ENCODE results near the gene TRPC4AP.

The TRPC4AP gene

DNA sequence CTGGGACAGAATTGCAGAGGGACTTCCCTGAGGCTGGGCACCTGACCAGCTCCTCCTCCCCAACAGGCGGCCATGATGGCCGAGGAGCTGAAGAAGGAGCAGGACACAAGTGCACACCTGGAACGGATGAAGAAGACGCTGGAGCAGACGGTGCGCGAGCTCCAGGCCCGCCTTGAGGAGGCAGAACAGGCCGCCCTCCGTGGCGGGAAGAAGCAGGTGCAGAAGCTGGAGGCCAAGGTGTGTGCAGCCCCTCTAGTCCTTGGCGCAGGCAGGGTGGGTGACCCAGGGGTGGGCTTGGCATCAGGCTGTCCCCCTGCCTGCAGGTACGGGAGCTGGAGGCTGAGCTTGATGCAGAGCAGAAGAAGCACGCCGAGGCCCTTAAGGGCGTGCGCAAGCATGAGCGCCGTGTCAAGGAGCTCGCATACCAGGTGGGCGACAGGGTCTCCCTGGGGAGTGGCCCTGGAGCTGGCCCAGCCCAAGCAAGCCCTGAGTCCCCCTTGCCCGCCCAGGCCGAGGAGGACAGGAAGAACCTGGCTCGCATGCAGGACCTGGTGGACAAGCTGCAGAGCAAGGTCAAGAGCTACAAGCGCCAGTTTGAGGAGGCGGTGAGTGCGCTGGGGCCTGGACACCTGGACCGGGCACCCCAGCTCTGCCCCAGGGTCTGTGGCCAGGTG, 91.5 kb downstream of the TRPC4AP start:
- no peak for FAIRE-seq

DNA sequence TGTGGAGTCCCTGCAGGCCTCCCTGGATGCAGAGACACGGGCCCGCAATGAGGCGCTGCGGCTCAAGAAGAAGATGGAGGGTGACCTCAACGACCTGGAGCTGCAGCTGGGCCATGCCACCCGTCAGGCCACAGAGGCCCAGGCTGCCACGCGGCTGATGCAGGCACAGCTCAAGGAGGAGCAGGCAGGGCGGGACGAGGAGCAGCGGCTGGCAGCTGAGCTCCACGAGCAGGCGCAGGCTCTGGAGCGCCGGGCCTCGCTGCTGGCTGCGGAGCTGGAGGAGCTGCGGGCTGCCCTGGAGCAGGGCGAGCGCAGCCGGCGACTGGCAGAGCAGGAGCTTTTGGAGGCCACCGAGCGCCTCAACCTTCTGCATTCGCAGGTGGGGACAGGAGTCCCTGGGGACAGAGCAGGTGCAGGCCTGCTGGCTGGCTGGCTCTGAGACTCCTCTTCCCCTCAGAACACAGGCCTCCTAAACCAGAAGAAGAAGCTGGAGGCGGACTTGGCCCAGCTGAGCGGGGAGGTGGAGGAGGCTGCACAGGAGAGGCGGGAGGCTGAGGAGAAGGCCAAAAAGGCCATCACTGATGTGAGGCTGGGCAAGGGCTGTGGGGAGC, 92.2 kb downstream of the TRPC4AP start:
- FAIRE-seq, result no peak

DNA sequence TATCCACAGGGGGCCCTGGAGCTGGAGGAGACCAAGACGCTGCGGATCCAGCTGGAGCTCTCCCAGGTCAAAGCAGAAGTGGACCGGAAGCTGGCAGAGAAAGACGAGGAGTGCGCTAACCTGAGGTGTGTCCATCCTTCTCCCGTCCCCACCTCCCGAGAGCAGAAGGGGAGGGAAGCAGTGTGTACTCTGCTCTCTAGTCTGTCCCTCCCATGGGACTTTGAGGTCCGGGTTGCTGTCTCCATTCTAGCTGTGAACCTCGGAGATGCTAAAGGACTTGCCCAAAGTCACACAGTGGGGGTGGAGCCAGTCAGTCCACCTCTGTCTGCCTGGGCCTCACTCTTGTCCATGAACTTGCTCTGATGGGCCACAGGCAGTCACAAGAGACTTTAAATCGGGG, 92.8 kb downstream of the TRPC4AP start:
- FAIRE-seq, result no peak

DNA sequence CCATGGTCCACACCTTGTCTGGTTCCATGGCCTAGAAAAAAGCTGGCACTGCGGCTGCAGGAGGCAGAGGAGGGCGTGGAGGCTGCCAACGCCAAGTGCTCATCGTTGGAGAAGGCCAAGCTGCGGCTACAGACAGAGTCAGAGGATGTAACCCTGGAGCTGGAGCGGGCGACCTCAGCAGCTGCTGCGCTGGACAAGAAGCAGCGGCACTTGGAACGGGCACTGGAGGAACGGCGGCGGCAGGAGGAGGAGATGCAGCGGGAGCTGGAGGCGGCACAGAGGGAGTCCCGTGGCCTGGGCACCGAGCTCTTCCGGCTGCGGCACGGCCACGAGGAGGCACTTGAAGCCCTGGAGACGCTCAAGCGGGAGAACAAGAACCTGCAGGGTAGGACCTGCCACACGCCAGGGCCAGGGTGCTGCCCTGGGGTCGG, 93.6 kb downstream of the TRPC4AP start:
- FAIRE-seq, result no peak

DNA sequence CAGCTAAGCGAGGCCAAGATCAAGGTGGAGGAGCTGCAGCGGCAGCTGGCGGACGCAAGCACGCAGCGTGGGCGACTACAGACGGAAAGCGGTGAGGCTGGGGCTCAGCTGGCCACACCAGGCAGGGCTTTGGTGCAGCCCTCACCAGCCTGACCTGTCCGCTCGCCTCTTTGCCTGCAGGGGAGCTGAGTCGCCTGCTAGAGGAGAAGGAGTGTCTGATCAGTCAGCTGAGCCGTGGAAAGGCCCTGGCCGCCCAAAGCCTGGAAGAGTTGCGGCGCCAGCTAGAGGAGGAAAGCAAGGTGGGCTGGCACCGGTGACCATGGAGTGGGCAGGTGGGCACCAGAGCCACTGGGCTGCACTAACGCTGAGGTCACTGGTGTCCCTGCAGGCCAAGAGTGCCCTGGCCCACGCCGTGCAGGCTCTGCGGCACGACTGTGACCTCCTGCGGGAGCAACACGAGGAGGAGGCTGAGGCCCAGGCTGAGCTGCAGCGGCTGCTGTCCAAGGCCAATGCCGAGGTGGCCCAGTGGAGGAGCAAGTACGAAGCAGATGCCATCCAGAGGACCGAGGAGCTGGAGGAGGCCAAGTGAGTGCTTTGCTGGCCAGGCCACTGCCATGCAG, 94.2 kb downstream of the TRPC4AP start:
- FAIRE-seq, result no peak

DNA sequence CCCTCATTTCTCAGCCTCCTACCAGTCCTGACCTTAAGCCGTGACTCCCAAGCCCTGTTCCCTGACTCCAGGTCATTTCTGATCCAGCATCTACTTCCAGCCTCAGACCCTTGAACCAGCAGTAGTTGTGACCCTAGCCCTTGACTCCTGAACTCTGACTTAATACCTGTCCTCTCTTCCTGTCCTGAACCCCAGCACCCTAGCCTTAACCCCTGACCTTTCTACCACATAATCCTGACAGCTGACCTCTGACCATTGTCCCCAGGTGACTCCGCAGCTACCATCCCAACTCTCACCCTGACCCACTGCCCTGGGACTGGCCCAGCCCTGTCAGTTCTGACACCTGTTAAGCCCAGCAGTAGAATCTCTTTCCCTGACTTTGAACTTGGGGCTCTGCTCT, 94.8 kb downstream of the TRPC4AP start:
- FAIRE-seq, result no peak

DNA sequence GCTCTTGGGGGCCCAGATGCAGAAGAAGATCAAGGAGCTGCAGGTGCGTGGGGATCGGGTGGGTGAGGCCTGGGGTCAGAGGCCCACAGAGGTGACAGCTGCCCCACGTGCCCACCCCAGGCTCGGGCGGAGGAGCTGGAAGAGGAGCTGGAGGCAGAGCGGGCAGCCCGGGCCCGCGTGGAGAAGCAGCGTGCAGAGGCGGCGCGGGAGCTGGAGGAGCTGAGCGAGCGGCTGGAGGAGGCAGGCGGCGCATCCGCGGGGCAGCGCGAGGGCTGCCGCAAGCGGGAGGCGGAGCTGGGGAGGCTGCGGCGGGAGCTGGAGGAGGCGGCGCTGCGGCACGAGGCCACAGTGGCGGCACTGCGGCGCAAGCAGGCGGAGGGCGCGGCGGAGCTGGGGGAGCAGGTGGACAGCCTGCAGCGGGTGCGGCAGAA, 95.5 kb downstream of the TRPC4AP start:
- FAIRE-seq, result no peak

DNA sequence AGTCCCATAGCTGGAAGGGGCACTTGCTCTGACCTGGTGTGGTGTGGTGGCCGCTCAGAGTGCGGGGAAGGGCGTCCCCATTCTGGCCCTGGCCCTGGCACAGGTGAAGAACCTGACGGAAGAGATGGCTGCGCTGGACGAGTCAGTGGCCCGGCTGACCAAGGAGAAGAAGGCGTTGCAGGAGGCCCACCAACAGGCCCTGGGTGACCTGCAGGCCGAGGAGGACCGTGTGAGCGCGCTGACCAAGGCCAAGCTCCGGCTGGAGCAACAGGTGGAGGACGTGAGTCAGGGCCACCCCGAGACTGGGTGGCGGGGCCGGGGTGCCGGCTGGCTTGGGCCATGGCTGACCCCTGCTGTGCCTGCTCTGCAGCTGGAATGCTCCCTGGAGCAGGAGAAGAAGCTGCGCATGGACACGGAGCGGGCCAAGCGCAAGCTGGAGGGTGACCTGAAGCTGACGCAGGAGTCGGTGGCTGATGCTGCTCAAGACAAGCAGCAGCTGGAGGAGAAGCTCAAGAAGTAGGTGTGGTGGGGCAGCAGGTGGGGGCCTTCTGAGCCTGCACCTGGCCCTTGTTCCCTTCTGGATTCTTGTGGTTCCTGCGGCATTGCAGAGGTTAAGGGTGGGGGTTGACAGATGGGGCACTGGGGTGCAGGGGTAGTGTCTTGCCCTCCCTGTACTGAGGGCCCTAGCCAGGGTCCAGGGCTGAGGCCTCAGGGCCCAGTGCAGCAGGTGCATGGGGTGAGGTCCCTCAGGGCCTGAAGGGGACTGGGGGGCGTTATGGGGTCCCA, 96.2 kb downstream of the TRPC4AP start:
- no peak for FAIRE-seq

DNA sequence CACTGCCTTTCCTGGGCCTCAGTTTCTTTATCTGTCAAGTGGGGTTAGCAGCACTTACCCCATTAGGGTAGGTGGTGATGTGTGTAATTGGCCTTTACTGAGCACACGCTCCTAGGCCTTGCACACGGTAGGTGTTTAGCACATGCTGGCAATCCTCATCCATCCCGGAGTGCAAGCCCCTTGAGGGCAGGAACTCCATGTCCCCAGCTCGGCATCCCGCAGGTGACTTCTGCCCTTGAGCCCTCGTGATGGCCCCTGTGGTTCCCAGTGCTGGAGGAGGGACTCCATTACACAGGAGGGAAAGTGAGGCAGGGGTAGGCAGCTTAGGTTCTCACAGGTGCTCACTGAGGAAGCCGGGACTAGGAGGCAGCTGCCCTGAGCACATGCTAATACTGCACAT, 96.9 kb downstream of the TRPC4AP start:
- FAIRE-seq, result no peak

DNA sequence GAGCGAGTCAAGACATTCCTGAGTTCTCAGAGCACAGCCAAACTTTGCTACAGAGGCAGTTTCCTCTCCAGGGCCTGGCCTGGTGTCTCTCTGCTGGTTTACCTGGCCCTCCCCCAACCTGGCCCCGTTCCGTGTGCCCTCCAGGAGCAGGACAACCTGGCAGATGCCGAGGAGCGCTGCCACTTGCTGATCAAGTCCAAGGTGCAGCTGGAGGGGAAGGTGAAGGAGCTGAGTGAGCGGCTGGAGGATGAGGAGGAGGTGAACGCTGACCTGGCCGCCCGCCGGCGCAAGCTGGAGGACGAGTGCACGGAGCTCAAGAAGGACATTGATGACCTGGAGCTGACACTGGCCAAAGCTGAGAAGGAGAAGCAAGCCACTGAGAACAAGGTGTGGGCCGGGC, 97.4 kb downstream of the TRPC4AP start:
- FAIRE-seq, result no peak

DNA sequence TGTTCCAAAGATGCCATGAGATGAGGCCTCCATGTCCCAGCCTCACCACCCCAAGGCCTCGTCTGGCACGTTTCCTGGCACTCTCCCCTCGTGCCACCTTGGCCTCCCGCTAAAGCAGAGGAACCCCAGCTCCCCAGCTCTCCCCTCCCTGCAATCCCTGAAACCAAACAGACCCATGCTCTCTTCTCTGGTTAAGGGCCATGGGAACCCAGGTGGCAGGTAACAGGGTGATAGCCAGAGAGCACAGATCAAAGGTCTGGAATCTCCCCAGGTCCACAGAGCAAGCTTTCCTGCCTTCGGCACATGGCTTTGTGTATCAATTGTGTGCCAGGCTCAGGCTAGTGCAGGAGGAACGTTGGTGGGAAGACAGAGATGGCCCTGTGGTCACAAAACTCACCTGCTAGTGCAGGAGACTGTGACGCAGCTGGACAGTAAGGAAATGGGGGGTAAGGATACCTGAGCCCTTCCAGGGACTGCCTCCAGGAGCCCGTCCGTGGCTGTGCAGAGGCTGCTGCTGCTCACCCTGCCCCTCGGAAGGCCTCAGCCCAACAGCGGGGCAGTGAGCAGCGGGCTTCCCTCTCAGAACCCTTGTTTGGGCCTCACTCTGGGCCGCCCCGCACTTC, 98.0 kb downstream of the TRPC4AP start:
- FAIRE-seq, result no peak

DNA sequence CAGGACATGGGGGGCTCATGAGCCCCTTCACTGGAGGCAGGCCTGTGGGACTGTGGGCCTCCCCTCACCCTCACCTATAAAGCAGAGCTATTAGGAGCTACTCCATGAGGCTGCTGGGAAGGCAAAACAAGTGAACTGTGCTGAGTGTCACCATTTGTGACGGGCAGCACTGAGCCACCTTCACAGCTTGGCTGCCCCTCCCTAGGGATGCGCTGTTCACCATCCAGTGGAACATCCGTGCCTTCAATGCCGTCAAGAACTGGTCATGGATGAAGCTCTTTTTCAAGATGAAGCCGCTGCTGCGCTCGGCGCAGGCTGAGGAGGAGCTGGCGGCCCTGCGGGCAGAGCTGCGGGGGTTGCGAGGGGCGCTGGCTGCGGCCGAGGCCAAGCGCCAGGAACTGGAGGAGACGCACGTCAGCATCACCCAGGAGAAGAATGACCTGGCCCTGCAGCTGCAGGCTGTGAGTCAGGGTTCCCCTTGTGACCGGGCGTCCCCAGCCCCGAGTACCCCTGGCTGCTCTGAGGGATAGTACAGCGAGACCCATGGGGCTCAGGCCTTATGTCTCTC, 98.6 kb downstream of the TRPC4AP start:
- FAIRE-seq, result no peak

DNA sequence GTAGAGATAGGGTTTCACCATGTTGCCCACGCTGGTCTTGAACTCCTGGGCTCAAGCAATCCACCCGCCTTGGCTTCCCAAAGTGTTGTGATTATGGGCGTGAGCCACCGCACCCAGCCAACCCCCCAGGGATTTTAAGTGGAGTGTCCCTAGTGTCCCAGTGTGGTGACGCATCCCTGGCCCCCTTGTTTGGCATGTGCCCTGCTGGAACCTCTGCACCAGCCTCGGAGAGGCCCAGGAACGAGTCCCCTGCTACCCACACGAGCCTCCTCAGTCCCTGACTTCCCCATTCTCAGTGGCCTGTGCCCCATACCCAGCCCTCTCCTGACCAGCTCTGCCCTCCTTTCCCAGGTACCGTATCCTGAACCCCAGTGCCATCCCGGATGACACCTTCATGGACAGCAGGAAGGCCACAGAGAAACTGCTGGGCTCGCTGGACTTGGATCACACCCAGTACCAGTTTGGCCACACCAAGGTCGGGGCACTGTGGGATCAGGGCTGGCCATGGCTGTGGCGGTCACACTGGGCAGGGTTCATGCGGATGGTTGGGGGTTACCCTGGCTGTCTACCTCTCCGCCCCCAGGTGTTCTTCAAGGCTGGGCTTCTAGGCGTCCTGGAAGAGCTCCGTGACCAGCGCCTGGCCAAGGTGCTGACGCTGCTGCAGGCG, 99.7 kb downstream of the TRPC4AP start:
- FAIRE-seq, result no peak

DNA sequence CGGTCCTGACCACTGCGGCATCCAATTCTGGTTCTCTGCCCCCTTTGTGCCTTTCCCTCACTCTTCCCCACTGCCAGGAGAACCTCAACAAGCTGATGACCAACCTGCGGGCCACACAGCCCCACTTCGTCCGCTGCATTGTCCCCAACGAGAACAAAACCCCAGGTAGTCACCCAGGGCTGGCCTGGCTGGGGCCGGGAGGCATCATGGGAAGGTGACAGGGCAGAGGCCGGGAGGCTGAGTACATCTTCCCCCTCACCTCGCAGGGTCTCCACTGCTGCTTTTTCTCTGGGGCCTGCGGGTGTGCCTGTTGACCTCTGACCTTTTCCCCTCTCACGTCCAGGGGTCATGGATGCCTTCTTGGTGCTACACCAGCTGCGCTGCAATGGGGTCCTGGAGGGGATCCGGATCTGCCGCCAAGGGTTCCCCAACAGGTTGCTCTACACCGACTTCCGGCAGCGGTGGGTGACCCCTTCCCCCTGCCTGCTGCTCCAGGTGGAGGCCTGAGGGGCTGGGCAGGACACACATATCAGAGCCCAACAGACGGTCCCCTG, 101.9 kb downstream of the TRPC4AP start:
- no peak for FAIRE-seq

DNA sequence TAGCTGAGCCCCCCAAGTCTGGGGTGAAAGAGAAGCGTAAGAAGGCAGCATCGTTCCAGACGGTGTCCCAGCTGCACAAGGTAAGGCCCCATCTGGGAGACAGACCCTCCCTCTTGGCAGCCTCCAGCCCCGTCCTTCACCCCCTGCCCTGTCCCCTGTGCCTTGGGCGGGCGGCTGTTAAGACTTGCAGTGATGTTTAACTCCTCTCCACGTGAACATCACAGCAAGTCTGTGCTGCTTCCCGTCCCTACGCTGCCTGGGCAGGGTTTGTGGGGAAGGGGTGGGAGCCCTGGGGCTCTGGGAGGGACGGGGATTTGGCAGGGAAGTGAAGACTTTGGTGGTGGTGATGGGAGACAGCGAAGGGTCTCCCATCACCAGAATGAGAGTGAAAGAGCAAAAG, 102.4 kb downstream of the TRPC4AP start:
- no peak for FAIRE-seq

DNA sequence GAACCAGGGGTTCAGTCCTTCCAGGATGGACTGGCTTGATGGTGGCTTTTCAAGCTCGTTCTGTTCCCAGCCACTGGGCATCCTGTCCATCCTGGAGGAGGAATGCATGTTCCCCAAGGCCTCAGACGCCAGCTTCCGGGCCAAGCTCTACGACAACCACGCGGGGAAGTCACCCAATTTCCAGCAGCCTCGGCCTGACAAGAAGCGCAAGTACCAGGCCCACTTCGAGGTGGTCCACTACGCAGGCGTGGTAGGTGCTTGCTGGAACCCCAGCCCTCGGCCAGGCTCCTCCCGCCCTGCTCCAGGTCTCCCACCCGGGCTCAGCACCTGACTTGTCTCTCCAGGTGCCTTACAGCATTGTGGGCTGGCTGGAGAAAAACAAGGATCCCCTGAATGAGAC, 102.9 kb downstream of the TRPC4AP start:
- no peak for FAIRE-seq

DNA sequence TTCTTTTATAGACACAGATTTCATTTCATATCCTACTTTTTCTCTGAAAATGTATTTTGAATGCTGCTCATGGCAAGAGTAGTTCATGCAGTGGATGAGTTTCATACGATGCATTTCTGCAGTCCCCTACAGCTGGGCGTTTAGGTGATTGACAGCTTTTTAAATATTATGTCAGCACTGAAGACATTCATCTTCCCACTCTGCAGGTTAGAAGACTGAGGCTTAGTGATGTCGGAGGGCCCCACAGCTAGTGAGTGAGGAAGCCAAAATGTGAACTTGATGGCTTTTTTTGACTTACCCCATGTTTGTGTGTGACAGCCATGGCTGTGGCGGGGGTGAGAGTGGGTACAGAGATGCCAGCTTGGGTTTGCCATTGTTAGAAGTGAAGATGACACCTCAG, 103.5 kb downstream of the TRPC4AP start:
- no peak for FAIRE-seq

DNA sequence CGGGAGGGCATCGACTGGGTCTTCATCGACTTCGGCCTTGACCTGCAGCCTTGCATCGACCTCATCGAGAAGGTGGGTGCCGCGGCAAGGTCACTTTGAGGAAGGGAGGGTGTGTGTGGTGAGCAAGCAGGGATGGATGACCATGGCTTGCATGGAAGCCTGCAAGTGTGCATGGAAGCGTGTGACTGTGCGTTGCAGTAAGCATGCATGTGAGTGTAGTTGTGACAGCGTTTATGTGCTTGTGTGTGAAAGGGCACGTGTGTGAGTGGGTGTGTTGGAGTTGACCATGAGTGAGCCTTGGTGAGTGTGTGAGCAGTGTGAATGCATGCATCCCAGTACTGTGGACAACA, 104.4 kb downstream of the TRPC4AP start:
- FAIRE-seq, result no peak

DNA sequence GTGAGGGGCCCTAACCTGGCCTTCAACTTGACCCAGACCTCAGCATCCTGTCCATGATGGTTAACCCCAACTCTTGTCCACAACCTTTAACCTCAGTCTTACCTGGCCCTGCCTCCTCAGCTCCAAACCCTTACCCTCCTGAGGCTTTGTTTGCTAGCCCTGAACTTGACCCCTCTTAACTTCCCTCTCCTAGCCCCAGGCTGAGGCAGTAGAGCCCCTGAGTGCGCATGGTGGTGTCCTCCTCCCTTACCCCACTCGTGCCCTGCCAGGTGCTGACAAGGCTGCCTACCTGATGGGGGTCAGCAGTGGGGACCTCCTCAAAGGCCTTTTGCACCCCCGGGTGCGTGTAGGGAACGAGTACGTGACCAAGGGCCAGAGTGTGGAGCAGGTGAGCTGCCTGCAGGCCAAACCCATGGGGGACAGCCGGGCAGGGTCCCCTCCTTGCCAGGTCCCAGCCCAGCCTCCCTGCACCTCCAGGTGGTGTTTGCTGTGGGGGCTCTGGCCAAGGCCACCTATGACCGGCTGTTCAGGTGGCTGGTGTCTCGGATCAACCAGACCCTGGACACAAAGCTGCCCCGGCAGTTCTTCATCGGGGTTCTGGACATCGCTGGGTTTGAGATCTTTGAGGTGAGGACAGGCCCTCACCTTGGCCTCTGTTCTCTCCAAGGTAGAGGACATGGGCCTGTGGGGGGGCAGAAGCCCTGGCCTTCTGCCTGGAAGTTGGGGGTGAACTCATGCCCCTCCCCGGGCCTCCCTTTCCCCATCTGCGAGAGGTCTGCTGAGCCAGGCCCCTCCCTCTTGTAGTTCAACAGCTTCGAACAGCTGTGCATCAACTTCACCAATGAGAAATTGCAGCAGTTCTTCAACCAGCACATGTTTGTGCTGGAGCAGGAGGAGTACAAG, 105.1 kb downstream of the TRPC4AP start:
- no peak for FAIRE-seq

DNA sequence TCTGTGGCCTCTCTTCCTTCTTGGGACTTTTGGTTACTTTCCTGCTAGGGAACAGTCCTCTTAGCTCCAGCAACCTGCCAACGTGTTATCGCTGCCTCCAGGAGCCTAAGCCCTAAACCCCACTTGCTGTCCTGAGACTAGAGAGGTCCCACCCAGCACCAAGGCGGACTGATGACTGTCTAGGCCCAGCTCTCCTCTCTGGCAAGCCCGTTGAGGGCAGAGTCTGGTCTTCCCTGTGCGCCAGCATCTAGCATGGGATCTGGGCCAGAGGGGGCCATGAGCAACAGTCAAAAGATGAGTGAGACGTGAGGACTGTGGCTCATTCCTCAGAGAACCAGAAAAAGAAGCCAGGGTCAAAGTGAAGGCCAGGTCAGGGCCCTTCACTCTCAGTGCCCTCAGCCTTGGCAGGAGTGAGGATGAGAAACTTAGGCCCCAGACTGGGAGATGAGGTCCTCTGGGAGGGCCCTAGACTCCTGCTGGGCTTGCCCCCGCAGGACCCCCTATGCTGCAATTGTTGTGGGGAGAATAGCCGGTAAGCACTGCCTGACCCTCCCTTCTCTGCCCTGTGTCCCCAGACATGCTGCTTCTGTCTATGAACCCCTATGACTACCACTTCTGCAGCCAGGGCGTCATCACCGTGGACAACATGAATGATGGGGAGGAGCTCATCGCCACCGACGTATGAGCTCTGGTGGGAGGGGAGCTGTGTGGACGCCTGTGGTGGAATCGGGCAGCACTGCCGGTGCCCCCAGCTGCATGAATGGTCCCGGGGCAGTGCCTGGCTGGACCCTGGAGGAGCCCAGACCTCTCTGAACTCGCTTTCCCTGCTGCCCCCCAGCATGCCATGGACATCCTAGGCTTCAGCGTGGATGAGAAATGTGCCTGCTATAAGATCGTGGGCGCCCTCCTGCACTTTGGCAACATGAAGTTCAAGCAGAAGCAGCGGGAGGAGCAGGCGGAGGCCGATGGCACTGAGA, 106.0 kb downstream of the TRPC4AP start:
- FAIRE-seq, result no peak
